A673 (cell line): ENCODE results near the gene PLCG2. TPM values are rescaled to one million over a fixed set of nuclear protein-coding genes. Genes with fewer than 3 reads are reported as not detected.

Experiments used
- BruUV-seq: library from RNA; stranded (reverse); fragments of 400-500 nt; replicated peaks from 2 replicates; lab custom pipeline; 2021; lab: Mats Ljungman, UMichigan
- CTCF ChIA-PET: fragments of 300-600 bp; sonication (Branson Sonifier 250); formaldehyde crosslinking; loops from one replicate; lab custom pipeline; 2022; ENCODE audit warnings: antibody characterized with exemption; lab: Charles Lee
- POLR2A ChIA-PET: fragments of 300-600 bp; sonication (Branson Sonifier 250); formaldehyde crosslinking; loops from one replicate; lab custom pipeline; 2022; ENCODE audit warnings: antibody characterized with exemption; ENCODE audit not compliant: low non-redundant PET; lab: Charles Lee
- DNase-seq: peaks from one replicate; pipeline ENCODE4 v3.0.0-alpha.2; 2015; ENCODE audit warnings: low spot score
- H3K27ac ChIP-seq: fragments of 200-600 bp; sonication (generic); 2 replicates; pipeline ENCODE4 v1.5.1; 2016; ENCODE audit warnings: mixed run types, low read depth, mild to moderate bottlenecking, mixed read lengths, antibody characterized with exemption, low read length; ENCODE audit not compliant: poor library complexity, severe bottlenecking
- H3K27me3 ChIP-seq: fragments of 200-600 bp; sonication (generic); replicated peaks from 2 replicates; pipeline ENCODE4 v1.6.1; 2017; ENCODE audit warnings: mixed run types, low read depth, mild to moderate bottlenecking, mixed read lengths, antibody characterized with exemption, low read length; ENCODE audit not compliant: insufficient read depth, poor library complexity
- H3K36me3 ChIP-seq: fragments of 200-600 bp; sonication (generic); 2 replicates; pipeline ENCODE4 v1.6.1; 2016; ENCODE audit warnings: mixed run types, mild to moderate bottlenecking, mixed read lengths, antibody characterized with exemption, low read length; ENCODE audit not compliant: insufficient read depth, poor library complexity, severe bottlenecking
- H3K4me1 ChIP-seq: fragments of 200-600 bp; sonication (generic); 2 replicates; pipeline ENCODE4 v1.6.1; 2017; ENCODE audit warnings: mixed run types, mild to moderate bottlenecking, mixed read lengths, antibody characterized with exemption, low read length; ENCODE audit not compliant: insufficient read depth, poor library complexity, severe bottlenecking
- H3K4me3 ChIP-seq: fragments of 200-600 bp; sonication (generic); 2 replicates; pipeline ENCODE4 v1.5.1; 2016; ENCODE audit warnings: low read depth, mixed run types, mild to moderate bottlenecking, mixed read lengths, low read length; ENCODE audit not compliant: poor library complexity, severe bottlenecking
- H3K9me3 ChIP-seq: fragments of 200-600 bp; sonication (generic); 2 replicates; pipeline ENCODE4 v1.6.1; 2016; ENCODE audit warnings: mixed run types, low read depth, mild to moderate bottlenecking, mixed read lengths, antibody characterized with exemption, low read length; ENCODE audit not compliant: poor library complexity, severe bottlenecking
- CTCF ChIP-seq: fragments of 300-800, 200-600 bp; sonication (generic); conservative IDR thresholded peaks from 2 replicates; pipeline ENCODE4 v1.5.1; 2017; ENCODE audit warnings: low read depth, mild to moderate bottlenecking, antibody characterized with exemption, low read length, moderate library complexity, mixed read lengths
- EZH2 ChIP-seq: fragments of 200-600 bp; sonication (generic); IDR thresholded peaks from 2 replicates; pipeline ENCODE4 v1.6.1; 2017; ENCODE audit warnings: borderline replicate concordance, low read depth, mild to moderate bottlenecking, mixed read lengths, antibody characterized with exemption, low read length; ENCODE audit not compliant: poor library complexity, severe bottlenecking
- intact Hi-C: fragments of 100-400 bp; cut with micrococcal nuclease; formaldehyde crosslinking; loops from one replicate; pipeline ENCODE4 v1.10.0; 2022; ENCODE audit not compliant: unreplicated experiment
- total RNA-seq: library from RNA; stranded (reverse); gene quantifications from 2 replicates; pipeline ENCODE4 v1.2.3, GENCODE V29; 2021

The PLCG2 gene
- total RNA-seq, 1 experiment from 2014 or later: 9.6 TPM

- no peak overlapping the region for H3K27ac ChIP-seq
- ChIA-PET CTCF (no interaction called here), POLR2A (no interaction called here)
- no peaks in the 10 kb centered on the region for H3K4me1 ChIP-seq
- no peak for DNase-seq
- H3K9me3 ChIP-seq: no peaks in the 10 kb centered on the region
- H3K36me3 ChIP-seq: no peaks in the 10 kb centered on the region
- BruUV-seq: no TSS peak
- TF ChIP-seq EZH2: no peak
- no peak for TF ChIP-seq CTCF
- H3K4me3 ChIP-seq: no peak overlapping the region
- no peaks in the 10 kb centered on the region for H3K27me3 ChIP-seq
- intact Hi-C loops: no loop called here
Observed at GRCh38 chr16:81838794-81839193, 59.7 kb downstream of the PLCG2 start.

GRCh38 chr16:81841722-81842121, 62.6 kb downstream of the PLCG2 start:
- Histone ChIP-seq H3K4me1 (no peaks in the 10 kb centered on the region), H3K27ac (no peak overlapping the region), H3K9me3 (no peaks in the 10 kb centered on the region), H3K4me3 (no peak overlapping the region), H3K27me3 (no peaks in the 10 kb centered on the region), H3K36me3 (no peaks in the 10 kb centered on the region)
- intact Hi-C loops: no loop called here
- no TSS peak for BruUV-seq
- no peak for DNase-seq
- CTCF ChIA-PET: no interaction called here
- no peak for TF ChIP-seq CTCF
- no peak for TF ChIP-seq EZH2
- POLR2A ChIA-PET: no interaction called here

- TF ChIP-seq CTCF (no peak), EZH2 (no peak)
- ChIA-PET POLR2A (no interaction called here), CTCF (interaction anchor here (0.6 kb wide), 1 partner anchor 397 kb away, joined by 3 read pairs; no protein-coding TSS in a partner anchor)
Observed at GRCh38 chr16:81842564-81843242, 63.6 kb downstream of the PLCG2 start.

More at GRCh38 chr16:81842564-81843242, 63.6 kb downstream of the PLCG2 start:
- DNase-seq: no peak
- H3K27me3 ChIP-seq: no peaks in the 10 kb centered on the region
- intact Hi-C loops: no loop called here
- no peaks in the 10 kb centered on the region for H3K36me3 ChIP-seq
- H3K9me3 ChIP-seq: no peaks in the 10 kb centered on the region
- no peaks in the 10 kb centered on the region for H3K4me1 ChIP-seq
- BruUV-seq: no TSS peak
- no peak overlapping the region for H3K27ac ChIP-seq
- H3K4me3 ChIP-seq: no peak overlapping the region
